Fibroblast of upper back skin (primary cell): ENCODE data around the gene NPW.

Source experiments
- DNase-seq: peaks from one replicate; pipeline ENCODE4 v3.0.0-alpha.2; 2013

NPW gene

DNA sequence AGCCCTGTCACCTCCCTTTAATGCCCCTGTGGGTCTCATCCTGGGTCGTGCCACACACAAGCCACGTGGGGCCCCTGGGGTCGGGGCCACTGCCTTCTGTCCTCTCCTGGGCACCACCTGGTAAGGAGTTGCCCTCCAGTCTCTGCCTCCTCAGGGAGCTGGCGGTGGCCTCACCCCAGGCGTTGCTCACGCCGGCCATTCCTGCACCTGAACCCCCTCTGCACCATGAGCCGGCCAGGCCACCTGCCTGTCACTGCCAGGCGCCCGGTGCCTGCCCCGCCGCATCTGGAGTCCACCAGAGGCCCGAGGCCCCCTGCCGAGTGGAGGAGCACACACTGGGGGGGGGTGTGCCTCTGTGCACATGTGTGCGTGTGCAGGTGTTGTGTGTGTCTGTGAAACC is 17.5 kb downstream of the NPW start:
- DNase-seq = no peak

DNA sequence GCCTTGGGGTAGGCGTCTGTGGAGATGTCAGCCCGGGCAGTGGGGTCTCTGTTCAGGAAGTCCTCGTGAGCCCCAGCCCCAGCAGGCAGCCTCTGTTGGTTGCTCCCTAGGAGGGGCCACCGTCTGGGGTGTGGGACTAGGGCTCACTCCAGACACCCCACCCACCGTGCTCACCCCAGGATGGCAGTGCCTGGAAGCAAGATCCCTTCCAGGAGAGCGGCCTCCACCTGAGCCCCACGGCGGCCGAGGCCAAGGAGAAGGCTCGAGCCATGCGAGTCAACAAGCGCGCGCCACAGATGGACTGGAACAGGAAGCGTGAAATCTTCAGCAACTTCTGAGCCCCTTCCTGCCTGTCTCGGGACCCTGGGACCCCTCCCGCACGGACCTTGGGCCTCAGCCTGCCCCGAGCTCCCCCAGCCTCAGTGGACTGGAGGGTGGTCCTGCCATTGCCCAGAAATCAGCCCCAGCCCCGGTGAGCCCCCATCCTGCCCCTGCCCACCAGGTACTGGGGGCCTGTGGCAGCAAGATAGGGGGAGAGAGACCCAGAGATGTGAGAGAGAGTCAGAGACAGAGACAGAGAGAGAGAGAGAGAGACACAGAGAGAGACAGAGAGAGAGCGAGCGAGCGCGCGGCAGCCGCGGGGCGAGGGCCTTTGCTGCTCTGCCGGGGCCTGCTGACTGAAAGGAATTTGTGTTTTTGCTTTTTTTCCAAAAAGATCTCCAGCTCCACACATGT is 18.2 kb downstream of the NPW start:
- peak; percentile 73 for DNase-seq

DNA sequence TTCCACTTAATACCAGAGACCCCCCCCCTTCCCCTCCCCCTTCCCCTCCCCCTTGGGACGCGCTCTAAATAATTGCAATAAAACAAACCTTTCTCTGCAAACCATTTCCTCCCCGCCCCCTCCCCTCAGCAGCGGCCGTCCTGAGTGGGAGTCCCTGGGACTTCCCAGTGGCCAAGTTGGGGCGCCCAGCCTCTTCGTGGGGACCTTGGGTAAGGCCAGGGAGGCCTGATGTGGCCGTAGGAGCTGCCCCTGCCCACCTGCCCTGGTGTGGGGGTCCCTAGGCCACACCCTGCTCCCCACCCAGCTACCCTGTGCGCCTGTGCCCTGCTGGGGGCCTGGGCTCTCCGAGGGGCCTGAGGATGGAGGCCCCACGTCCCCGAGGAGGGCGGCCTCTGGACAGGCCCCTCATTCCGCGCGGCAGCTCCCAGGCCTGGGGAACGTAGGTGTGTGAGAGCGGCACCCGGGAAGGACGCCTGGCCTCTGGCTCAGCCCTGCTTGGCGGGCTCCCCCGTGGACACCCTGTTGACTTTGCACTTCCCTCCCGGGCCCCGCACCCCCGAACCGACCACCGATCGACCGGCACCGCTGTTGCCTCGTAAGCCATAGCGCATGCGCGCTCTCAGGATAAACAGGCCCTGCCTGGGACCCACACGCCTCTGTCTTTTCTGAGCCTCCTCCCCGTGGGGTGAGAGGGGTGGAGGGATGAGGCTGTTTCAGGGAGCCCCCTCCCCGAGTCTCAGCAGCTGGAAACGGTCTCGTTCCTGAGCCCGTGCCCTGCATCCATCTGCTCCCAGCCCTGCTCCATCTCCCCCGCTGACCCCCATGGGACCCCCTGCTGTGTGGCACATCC is 19.0 kb downstream of the NPW start:
- DNase-seq = no peak

DNA sequence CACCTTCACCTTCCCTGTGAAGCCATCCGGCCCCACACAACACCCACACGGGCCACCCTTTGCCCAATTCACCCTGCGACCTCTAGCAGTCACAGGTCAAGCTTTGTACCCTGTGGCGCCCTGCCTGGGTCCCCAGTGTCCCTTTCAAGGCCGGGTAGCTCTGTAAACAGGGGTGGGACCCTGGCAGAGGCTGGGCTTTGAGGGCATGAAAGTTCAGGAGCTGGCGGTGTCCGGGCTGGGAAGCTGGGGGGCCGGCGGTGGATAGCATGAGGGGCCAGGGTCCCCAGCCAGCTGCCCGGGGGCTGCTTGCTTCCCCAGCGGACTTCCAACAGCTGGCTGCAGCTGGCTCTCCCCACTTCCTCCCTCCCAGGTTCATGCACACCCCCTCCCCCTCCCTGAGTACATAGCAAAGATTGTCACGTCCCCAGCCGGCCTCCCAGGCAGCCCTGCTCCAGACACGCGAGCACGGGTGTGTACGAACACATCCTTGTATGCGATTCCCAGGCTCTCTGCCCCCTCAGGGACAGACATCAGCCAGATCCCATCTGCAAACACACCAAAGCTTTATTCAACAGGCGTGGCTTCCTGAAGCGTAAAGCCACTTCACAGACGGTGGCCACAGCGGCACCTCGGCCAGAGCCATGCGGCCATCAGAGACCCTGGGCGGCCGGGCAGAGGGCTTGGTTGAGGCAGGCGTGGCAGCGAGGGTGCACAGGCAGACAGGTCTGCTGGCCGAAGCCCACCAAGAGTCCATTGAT is 19.9 kb downstream of the NPW start:
- DNase-seq = peak; percentile 91

DNA sequence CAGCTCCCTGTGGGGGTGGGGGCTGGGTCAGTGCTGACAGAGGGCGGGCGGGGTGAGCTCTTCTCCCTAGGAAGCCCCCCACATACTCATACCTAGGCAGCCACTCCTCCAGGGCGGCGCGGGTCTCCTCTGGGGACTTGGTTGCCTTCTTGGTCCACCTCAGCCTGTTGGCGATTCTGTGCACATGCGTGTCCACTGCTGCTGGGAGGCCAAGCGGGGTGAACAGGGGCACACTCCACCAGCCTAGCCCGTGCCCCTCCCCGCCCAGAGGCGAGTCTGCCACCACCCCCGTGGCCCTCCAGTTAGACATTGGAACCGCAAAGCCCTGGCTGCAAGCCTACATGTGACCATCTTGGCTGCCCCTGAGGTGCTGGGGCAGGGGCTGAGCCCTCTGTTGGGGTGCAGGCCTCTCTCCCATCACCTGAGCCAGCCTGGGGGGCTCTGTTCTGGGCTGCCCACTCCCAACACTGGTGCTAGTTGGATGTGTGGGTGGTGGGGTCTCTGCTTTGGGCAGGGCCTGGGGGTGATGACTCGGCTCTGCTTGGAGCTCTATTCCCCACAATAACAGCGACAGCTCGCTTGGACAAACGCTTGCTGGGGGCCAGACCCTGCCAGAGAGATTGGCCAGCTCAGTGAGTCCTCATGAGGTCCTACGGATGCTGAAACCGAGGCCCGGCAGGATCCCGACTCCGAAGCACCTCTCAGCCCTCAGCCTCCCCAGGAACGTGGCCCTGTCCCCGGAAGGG is 20.6 kb downstream of the NPW start:
- DNase-seq = no peak

DNA sequence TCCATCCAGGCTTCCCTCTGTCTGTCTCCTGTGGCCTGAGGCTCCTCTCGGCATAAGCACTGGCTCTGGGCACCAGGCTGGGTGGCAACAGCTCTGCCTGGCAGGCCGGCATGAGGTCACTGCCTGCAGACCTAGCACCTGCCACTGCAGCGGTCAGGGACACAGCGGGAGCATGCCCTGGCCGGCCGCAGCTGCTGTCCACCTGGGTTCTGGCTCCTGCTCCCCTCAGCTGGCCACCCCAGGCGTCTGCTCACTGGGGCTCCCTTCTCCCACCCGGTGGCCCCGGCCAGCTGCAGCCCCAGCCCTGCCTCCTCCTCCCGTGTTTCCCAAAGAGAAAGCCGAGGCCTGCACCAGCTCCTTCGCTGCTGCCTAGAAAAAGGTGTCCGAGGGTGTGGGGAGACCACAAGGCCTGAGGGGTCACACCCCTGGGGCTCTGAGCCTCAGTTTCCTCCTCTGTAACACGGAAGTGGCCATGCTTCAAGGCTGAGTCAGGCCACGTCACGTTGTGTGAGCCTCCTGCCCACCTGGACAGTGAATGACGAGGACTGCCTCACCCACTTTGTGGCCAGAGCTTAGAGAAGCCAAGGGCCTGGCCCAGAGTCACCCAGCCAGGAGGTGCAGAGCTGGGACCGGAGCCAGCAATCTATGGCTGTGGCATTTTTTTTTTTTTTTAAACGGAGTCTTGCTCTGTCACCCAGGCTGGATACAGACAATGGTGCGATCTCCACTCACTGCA is 21.4 kb downstream of the NPW start:
- DNase-seq = no peak

DNA sequence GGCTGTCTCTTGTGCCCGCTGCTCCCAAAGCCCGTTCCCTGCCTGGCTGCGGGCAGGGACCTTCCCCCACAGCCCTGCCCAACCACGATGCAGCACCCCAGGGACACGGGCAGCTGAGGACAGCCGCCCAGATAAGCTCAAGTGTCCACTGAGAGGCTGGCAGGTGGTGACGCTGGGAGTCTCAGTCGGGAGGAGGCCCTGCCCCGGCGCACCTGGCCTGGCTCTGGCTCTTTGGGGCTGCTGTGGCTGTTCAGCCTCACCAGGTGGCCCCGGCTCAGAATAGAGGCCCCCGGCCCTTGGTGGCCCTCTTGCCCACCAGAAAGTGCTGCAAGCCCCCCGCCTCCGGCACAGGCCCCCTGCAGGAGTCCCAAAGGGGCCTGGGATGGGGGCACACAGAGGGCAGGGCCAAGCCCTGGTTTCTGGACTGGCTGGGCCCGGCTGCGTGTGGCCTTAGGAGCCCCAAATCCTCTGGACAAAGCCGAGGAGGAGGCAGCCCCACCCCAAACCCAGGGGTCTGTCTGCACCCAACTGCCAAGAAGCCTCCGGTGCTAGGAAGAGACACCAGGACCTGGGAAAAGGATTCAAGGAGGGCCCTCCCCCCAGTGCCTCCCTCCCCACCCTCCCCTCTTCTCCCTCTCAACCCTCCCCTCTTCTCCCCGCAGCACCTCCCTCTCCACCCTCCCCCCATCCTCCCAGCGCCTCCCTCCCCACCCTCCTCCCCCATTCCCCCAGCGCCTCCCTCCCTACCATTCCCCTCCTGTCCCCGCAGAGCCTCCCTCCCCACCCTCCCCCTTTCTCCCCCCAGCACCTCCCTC is 22.8 kb downstream of the NPW start:
- no peak for DNase-seq

DNA sequence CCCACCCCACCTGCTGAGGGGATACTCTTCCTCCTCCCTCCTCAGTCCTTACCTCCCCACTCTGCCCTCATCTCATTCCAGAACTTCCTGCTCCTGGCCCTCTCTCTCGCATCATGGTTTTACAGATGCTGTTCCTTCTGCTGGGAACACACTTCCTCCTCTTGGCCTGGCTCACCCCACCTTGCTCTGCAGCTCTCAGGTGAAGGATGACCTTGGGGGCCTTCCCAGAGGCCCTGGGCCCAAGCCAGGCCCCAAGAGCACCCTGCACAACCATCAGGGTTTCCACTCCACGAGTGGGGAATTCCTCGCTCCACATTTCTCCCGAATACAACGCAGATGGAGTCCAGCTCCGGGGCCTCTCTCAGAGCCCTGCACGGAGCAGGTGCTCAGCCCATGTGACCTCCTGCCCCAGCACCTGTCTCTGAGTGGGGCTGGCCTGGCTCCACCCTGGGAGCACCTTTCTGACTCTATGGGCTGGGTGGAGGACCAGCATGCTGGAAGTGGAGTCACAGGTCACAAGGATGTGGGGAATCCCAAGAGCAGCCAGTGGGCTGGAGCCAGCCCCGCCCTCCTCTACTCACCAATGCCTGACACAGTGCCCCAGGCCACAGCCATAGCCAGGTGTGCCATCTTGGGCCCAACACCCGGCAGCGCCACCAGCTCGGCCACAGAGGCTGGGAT is 23.5 kb downstream of the NPW start:
- no peak for DNase-seq

DNA sequence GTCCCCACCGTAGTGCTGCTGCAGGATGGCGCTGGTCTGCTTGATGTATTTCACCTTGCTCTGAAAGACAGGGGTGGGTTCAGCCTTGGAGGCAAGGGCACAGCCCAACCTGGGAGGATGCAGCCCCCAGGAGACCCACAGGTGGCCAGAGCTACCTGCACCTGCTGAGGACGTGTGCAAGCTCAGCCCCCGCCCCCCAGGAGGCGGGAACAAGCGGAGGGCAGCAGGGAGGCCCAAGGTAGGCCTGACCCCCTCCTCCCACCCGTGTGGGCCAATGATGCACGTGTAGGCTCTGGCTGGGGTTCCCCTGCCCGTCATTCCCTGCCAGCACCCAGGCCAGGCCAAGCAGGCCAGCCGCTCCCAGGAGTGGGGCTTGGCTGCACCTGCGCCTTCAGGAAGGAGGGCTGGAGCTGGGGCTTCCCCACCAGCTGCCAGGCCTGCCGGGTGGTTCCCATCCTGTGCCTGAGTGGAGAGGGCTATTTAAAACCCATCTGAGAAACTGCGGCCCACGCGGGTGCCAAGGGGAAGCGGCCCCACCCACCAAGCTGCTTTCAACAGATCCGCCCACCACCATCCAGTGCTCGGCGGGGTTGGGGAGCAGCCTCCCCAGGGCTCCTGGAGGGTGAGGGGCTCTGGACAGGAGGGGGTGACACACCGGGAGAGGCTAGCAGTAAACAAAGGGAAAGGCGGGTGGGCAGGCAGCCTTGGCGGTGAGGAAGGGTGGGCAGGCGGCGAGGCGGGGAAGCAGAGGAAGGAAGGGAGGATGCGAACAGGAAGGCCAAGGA is 24.3 kb downstream of the NPW start:
- DNase-seq = no peak

DNA sequence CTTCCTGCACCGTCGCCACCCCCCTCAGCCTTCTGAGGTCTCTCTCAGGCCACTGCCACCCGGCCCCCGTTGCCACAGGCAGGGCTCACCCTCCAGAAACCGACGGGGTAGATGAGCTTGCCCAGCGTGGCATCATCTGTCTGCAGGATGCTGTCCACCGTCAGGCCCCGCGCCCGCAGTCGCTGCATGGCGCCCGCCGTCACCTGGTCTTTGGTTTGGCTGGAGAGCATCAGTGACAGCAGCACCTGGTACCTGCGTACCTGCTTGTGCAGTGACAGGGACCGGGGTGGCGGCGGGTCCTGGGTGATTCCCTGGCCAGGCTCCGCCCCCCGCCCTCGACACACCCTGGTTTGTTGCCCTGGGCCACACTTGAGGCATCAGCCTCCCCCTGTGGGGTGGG is 25.0 kb downstream of the NPW start:
- DNase-seq = no peak

DNA sequence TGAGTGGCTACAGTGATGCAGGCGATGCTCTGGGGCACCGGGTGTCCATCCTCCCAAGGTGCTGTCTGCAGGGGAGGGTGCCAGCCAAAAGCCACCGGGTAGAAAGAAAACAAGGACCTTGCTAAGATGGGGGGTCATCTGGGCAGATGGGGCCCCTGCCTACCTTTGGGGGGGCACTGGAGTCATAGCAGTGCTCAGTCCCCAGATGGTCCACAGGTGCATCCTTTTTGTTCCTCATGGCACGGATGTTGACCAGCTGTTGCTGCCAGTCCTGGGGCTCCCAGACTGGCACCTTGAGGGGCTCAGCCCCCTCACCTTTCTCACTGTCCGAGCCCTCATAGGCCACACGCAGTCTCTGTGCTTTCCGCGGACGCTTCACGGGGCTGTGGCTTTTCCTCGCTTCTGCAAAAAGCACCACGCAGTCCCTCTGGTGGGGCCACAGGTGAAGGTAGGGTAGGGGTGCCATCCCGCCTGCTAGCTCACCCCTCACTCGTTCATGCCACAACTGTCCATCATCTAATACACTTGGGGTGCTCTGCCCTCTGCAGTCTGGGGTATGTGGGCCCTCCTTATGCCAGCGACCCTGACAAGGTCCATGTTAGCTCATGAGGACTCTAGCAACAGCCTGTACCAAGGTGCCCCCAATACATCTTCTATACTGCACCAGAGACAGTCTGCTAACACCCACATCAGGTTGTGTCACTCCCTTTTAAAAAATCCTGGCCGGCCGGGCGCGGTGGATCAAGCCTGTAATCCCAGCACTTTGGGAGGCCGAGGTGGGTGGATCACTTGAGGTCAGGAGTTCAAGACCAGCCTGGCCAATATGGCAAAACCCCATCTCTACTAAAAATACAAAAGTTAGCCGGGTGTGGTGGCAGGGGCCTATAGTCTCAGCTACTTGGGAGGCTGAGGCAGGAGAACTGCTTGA is 26.6 kb downstream of the NPW start:
- DNase-seq = no peak

DNA sequence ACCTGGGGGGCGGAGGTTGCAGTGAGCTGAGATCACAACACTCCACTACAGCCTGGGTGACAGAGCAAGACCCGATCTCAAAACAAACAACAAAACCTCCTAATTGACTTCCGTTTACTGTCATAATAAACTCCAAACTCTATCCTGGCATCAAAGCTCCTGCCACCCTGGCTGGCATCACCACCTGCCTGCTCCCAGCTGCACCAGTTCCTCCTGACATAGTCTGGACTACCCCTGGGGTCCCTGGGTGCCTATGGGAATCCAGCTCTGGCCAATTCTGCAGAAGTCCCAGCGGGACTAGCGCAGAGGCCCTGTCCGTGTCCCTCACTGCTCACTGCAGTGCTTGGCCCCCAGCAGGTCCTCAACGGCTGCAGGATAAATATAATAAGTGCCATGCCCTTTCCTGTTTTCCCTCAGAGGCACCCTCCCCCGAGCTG is 27.3 kb downstream of the NPW start:
- no peak for DNase-seq

DNA sequence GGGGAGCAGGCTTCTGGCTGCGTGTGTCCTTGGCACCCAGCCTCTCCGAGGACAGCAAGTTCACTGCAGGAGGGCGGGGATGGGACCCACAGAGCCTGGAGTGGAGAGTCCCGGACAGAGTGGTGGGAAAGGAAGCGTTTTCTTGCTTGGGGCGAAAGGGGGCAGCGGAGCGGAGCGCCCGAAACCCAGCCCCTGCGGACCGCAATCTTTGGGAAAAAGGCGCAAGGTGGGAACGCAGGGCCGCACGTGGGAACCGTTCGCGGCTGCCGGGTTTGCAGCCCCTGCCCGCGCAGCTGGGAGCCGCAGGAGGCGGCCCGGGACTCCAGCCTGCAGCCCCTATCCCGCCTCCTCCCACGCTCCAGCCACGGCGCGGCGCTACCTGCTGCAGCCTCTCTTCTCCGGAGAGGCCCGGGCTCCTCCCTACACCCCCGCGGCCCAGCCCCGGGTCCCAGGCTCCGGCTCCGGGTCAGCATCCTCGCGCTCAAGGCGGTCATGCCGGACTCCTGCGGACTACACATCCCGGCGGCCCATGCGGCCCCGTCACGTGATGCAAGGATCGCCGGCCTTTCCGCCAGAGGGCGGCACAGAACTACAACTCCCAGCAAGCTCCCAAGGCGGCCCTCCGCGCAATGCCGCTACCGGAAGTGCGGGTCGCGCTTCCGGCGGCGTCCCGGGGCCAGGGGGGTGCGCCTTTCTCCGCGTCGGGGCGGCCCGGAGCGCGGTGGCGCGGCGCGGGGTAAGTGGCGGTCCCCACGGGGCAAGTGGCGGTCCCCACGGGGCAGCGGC is 27.9 kb downstream of the NPW start, which contains the start of the genes NTHL1 and TSC2:
TSS of gene NTHL1 (minus strand) at position 505 of the 786 bp plus-strand sequence. CDS start at position 494, 11 bp downstream.
TSS of gene TSC2 (plus strand) at position 656 of the 786 bp plus-strand sequence. CDS start 631 bp downstream, outside the sequence.
- peak; percentile 93 for DNase-seq

DNA sequence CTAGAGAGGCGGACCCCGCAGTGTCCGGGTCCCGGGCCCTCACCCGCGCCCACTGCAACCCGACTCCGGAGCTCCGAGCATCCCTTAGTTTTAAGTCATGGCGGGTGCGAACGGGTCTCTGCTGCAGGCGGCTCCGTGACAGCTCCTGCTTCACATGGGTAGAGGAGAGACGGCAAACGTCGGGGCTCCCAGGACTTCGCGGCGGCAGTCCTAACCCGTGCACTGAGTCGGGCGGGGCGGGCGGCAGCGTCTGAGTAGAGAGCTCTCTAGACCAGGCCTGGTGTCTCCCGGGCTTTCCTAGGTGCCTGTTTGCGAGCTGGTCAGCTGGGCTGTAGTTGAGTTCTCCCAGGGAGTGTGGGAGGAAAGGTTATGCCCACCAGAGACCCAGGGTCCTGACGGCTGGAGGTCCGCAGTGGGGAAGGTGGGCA is 28.5 kb downstream of the NPW start:
- no peak for DNase-seq

DNA sequence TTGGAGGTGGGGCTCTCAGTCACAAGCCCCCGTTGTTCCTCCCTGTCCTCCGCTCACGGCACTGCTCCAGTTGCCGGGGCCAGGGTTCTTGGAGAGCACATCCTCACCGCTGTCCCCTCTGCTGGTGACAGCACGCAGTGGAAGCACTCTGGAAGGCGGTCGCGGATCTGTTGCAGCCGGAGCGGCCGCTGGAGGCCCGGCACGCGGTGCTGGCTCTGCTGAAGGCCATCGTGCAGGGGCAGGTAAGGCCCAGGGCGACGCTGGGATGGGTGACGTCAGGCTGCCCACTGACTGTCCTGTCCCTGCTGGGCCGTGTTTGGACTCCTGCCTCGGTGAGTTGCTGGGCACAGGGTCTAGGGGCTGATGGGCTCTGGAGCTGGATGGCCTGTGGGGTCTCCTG is 33.6 kb downstream of the NPW start:
- DNase-seq = no peak

DNA sequence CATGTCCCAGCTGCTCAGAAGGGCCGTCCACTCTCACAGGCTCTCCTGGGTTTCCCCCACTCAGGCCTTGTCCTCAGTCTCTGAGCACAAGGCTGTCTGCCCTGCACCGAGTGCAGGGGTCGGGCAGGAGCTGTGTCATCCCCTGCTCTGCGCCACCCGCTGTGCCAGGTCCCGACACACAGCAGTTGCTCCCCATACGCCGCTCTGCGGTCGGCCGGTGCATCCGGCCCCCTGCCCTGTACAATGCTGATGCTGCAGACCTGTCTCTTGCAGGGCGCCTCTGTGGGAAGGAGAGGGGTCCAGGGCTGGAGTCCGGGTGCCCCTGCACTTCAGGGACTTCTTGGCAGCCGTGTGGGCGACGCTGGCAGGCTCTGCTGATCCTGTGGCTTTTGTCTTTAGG is 34.3 kb downstream of the NPW start:
- no peak for DNase-seq

DNA sequence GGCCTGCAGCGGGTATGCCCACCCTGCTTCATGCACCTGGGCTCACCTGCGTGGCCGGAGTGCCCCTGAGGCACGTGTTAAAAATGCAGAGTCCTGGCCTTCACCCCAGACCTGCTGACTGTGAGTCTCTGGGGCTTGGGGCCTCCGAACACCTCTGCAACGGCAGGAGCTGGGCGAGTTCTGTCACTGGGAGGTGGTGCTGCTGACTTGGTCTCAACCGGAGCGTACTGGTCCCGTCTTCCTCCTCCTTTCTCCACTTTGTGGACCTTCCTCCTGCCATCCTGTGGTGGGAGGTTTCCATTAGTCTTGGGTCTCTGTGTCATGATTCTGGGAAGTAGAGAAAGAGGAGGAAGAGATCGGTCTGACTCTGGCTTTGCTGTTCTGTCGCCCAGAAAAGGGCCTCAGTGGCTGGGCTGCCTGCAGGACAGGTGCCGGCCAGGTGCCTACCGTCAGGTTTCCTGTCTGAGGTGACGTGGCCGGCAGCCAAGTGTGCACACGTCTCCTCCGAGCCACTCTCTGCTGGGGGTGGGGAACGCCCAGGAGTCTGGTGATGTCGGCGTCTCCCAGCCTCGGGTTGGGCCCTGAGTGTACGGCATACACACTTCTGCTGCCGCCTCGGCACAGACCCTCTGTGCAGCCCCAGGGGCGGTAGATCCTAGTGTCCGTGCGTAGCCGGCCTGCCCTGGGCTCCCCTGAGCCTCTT is 35.1 kb downstream of the NPW start:
- DNase-seq = no peak
